ENCODE results near the gene GIGYF2.

The GIGYF2 gene

DNA sequence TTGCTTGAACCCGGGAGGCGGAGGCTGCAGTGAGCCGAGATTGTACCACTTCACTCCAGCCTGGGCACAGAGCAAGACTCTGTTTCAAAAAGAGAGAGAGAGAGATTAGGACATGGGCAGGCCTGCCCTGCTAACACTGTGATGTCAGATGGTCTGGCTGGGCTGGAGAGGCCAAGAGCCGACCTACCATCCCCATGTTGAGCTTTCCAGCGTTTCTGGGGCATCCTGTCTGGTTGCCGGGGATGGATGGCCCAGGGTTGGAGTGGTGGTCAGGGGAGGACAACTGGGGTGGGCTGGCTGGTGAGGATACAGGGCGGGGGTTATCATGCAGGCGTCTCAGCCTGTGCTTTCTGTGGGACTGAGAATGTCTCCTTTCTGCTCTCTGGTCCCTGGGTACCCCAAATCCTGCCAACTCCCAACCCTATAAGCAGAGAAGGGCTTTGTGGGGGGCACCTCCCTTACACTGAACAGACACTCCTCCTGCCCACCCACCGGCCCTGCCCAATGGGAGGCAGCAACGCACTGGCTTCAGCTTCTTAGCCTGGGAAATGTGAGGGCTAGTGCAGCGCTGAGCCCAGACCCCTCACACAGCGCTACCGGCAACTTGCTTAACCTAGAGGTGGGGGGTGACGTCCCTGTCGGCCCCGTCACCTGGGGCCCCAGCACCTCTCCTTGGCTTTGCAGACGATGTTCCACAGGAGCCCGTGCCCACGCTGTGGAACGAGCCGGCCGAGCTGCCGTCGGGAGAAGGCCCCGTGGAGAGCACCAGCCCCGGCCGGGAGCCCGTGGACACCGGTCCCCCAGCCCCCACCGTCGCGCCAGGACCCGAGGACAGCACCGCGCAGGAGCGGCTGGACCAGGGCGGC is 178.4 kb downstream of the GIGYF2 start:
- TF ChIP-seq, protein P1, sequence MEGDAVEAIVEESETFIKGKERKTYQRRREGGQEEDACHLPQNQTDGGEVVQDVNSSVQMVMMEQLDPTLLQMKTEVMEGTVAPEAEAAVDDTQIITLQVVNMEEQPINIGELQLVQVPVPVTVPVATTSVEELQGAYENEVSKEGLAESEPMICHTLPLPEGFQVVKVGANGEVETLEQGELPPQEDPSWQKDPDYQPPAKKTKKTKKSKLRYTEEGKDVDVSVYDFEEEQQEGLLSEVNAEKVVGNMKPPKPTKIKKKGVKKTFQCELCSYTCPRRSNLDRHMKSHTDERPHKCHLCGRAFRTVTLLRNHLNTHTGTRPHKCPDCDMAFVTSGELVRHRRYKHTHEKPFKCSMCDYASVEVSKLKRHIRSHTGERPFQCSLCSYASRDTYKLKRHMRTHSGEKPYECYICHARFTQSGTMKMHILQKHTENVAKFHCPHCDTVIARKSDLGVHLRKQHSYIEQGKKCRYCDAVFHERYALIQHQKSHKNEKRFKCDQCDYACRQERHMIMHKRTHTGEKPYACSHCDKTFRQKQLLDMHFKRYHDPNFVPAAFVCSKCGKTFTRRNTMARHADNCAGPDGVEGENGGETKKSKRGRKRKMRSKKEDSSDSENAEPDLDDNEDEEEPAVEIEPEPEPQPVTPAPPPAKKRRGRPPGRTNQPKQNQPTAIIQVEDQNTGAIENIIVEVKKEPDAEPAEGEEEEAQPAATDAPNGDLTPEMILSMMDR (IDR thresholded peaks at IDR 0.05; ENCODE audit: borderline replicate concordance, control extremely low read depth, extremely low read depth, insufficient read depth, missing control alignments): peak; percentile 15
- in situ Hi-C loops (cut with MboI; ENCODE audit: low sequenced_read_pairs, unreplicated experiment): no loop called here
- no peak for DNase-seq (ENCODE audit: low spot score)

DNA sequence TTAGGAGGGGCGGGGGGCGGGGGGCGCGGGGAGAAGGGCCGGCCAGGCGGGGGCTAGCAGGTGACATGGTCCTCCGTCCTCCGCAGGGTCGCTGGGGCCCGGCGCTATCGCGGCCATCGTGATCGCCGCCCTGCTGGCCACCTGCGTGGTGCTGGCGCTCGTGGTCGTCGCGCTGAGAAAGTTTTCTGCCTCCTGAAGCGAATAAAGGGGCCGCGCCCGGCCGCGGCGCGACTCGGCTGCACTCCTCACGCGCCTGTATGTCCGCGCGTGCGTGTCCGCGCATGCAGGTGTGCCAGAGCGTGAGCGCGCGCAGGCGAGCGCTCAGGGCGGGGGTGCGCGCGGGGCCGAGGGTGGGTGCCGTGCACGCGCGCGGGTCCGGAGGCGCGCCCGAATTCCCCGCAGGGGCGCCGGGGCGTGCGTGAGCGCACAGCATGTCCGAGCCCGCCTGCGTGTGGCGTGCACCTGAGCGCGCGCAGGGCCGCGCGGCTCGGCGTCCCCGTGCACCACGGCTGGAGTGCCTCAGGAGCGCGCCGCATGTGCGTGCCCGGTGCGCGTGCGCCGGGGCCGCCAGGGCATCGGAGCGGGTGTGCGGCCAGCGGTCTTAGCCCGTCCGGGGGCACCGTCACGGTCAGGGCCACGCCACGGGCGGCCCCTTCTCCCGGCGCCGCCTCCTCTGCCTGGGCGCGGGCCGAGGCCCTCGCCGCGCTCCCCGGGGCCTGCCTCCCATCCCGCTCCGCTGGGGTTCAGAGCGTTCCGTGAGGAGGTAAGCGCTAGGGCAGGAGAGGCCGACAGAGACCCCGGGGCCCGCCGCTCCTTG is 179.2 kb downstream of the GIGYF2 start:
- peak; percentile 74 for DNase-seq (ENCODE audit: low spot score)
- TF ChIP-seq, protein P1 (IDR thresholded peaks at IDR 0.05; ENCODE audit: borderline replicate concordance, control extremely low read depth, extremely low read depth, insufficient read depth, missing control alignments): peak; percentile 45
- in situ Hi-C loops (cut with MboI; ENCODE audit: low sequenced_read_pairs, unreplicated experiment): no loop called here

GRCh38 chr2:232876978-232877441 is 179.9 kb downstream of the GIGYF2 start:
- TF ChIP-seq, protein P1 (IDR thresholded peaks at IDR 0.05; ENCODE audit: borderline replicate concordance, control extremely low read depth, extremely low read depth, insufficient read depth, missing control alignments): no peak
- in situ Hi-C loops (cut with MboI; ENCODE audit: low sequenced_read_pairs, unreplicated experiment): no loop called here
- DNase-seq (ENCODE audit: low spot score): no peak

DNA sequence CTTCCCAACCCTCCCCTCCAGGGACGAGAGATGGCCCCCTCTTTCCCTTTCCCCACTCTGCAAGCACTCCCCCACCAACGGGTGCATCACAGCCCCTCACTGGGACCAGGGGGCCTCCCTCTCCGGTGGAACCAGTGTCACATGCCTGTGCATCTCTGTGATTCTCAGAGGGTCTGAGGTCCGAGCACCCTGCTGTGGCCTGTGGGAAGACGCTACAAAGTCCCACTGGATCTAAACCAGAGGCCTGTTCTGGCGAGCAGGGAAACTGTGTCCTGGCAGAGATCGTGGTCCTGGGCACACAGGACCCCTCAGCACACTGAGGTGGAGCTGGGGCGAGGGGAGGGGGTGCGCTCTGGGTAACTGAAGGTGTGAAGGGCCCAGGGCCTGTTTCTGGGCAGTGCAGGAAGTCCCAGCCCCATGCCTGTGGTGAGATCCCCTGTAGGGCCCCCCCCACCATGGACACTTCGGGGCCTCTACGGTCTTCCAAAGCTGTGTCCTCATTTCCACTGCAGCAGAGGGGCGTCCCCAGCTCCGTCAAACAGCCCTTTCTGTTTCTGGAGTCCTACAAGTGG is 180.9 kb downstream of the GIGYF2 start:
- in situ Hi-C loops (cut with MboI; ENCODE audit: low sequenced_read_pairs, unreplicated experiment): no loop called here
- DNase-seq (ENCODE audit: low spot score): no peak

GRCh38 chr2:232878855-232879617 is 181.9 kb downstream of the GIGYF2 start:
- in situ Hi-C loops (cut with MboI; ENCODE audit: low sequenced_read_pairs, unreplicated experiment): no loop called here

More for the DNA sequence above, 180.9 kb downstream of the GIGYF2 start:
- TF ChIP-seq, protein P1 (IDR thresholded peaks at IDR 0.05; ENCODE audit: borderline replicate concordance, control extremely low read depth, extremely low read depth, insufficient read depth, missing control alignments): no peak

More at GRCh38 chr2:232878855-232879617, 181.9 kb downstream of the GIGYF2 start:
- no peak for DNase-seq (ENCODE audit: low spot score)
- TF ChIP-seq, protein P1 (IDR thresholded peaks at IDR 0.05; ENCODE audit: borderline replicate concordance, control extremely low read depth, extremely low read depth, insufficient read depth, missing control alignments): no peak

Measured in GM13976 (cell line).